Gastroesophageal sphincter (tissue), 4 donors: ENCODE data around the gene MOV10. TPM values are rescaled to one million over a fixed set of nuclear protein-coding genes. Genes with fewer than 3 reads are reported as not detected.
"Not testable (repeated sequence)": the region's sequence is repeated elsewhere in the genome, so short reads cannot be mapped to it uniquely, and the experiment has no call there.

Source experiments
- ATAC-seq: fragments of 150-250 bp; one replicate; pipeline ENCODE4 v1.9.1; 2016; ENCODE audit warnings: mild to moderate bottlenecking, moderate library complexity
- H3K27ac ChIP-seq, 4 donors: fragments of 200-600 bp; sonication (generic) in 3 of 4; 1 replicate in 3 of 4; 2 replicates in 1 of 4; pipeline ENCODE4 v1.5.1; 2016 to 2019
- H3K27me3 ChIP-seq: fragments of 200-600 bp; sonication (generic); one replicate; pipeline ENCODE4 v1.5.1; 2019
- H3K36me3 ChIP-seq, 2 donors: fragments of 200-600 bp; sonication (generic); one replicate each; pipeline ENCODE4 v1.5.1; 2019; ENCODE audit warnings: control low read depth in 1 of 2
- H3K4me1 ChIP-seq, 3 donors: fragments of 200-600 bp; sonication (generic); 1 replicate in 2 of 3; 2 replicates in 1 of 3; pipeline ENCODE4 v1.5.1; 2016 to 2019; ENCODE audit warnings: control low read depth in 2 of 3
- H3K4me3 ChIP-seq, 2 donors: fragments of 200-600 bp; sonication (generic); one replicate each; pipeline ENCODE4 v1.5.1; 2019; ENCODE audit warnings: mild to moderate bottlenecking in 1 of 2, moderate library complexity in 1 of 2
- H3K9me3 ChIP-seq, 3 donors: fragments of 200-600 bp; sonication (generic); one replicate each; pipeline ENCODE4 v1.5.1; 2017 to 2019; ENCODE audit warnings: control low read depth in 2 of 3
- CTCF ChIP-seq, 4 experiments: fragments of 200-600 bp in 2 of 4; fragments of 450-650 bp in 2 of 4; sonication (generic) in 1 of 4; IDR thresholded peaks; one replicate each; pipeline ENCODE4 v1.5.1; 2017 to 2019; ENCODE audit warnings: antibody characterized with exemption in 4 of 4, mild to moderate bottlenecking in 2 of 4, moderate library complexity in 2 of 4
- EP300 ChIP-seq: sonication (generic); formaldehyde crosslinking; IDR thresholded peaks from one replicate; pipeline ENCODE4 v1.6.1; 2017; ENCODE audit warnings: antibody characterized with exemption, mild to moderate bottlenecking
- POLR2A ChIP-seq, 2 donors: fragments of 450-650 bp; IDR thresholded peaks; one replicate each; pipeline ENCODE4 v1.6.1; 2017; ENCODE audit warnings: antibody characterized with exemption in 2 of 2, mild to moderate bottlenecking in 2 of 2, moderate library complexity in 1 of 2
- POLR2AphosphoS5 ChIP-seq: sonication (generic); formaldehyde crosslinking; IDR thresholded peaks from one replicate; pipeline ENCODE4 v1.6.1; 2017; ENCODE audit warnings: antibody characterized with exemption
- WGBS, 2 donors: methylation state at CpG; one replicate each; pipeline ENCODE4 v1.1.5; 2018; ENCODE audit warnings: low coverage in 1 of 2; 5-methylcytosine and 5-hydroxymethylcytosine counted together
- total RNA-seq, 4 donors: library from RNA; depleted of rRNA; stranded (reverse); fragments of >200 nt; gene quantifications; one replicate each; pipeline ENCODE4 v1.1.0, GENCODE V29; 2016

MOV10 gene
- total RNA-seq, 4 donors from 2014 or later: 13.4 to 25.3 (median 18.8) TPM

GRCh38 chr1:112637254-112638109 lies 37.0 kb upstream of the MOV10 start:
- no peak overlapping the region for H3K27ac ChIP-seq
- H3K27me3 ChIP-seq: no peaks in the 10 kb centered on the region
- no peak for TF ChIP-seq CTCF (IDR thresholded peaks at IDR 0.05)
- TF ChIP-seq EP300: no peak
- no peak for TF ChIP-seq POLR2A (IDR thresholded peaks at IDR 0.05)
- TF ChIP-seq POLR2AphosphoS5: no peak
- no peaks in the 10 kb centered on the region for H3K9me3 ChIP-seq
- peaks cover 0 to 48% (median 7%) of the 10 kb centered on the region in 3 donors for H3K4me1 ChIP-seq
- ATAC-seq: no peak
- no peak overlapping the region for H3K4me3 ChIP-seq
- WGBS, 2 donors: 85 to 92% methylated on average over 3 to 4 of the region's 4 CpGs
- H3K36me3 ChIP-seq: no peaks in the 10 kb centered on the region

GRCh38 chr1:112638110-112638428 lies 36.4 kb upstream of the MOV10 start:
- peaks cover 0 to 46% (median 7%) of the 10 kb centered on the region in 3 donors for H3K4me1 ChIP-seq
- TF ChIP-seq EP300: no peak
- TF ChIP-seq CTCF (IDR thresholded peaks at IDR 0.05): no peak
- TF ChIP-seq POLR2AphosphoS5: no peak
- no peak for TF ChIP-seq POLR2A (IDR thresholded peaks at IDR 0.05)
- no peak overlapping the region for H3K4me3 ChIP-seq
- no peak for ATAC-seq
- H3K9me3 ChIP-seq: no peaks in the 10 kb centered on the region
- H3K27ac ChIP-seq: peak overlapping the region in 1 of 4 donors; percentile 17
- H3K27me3 ChIP-seq: no peaks in the 10 kb centered on the region
- WGBS, 2 donors: 82% methylated on average over 1 of the region's 1 CpG; no CpG with 5 or more reads in 1 of the 2 donors
- H3K36me3 ChIP-seq: no peaks in the 10 kb centered on the region

- WGBS, 2 donors: 100% methylated on average over 1 of the region's 23 CpGs; no CpG with 5 or more reads in 1 of the 2 donors
- H3K9me3 ChIP-seq, ATAC-seq, H3K4me3 ChIP-seq, H3K27me3 ChIP-seq, H3K36me3 ChIP-seq, H3K27ac ChIP-seq: not testable (repeated sequence)
- H3K4me1 ChIP-seq: peaks cover 0 to 39% (median 7%) of the 10 kb centered on the region in 3 donors
Observed at GRCh38 chr1:112640437-112640836, 34.0 kb upstream of the MOV10 start.

GRCh38 chr1:112643080-112643479 lies 31.4 kb upstream of the MOV10 start:
- Histone ChIP-seq H3K27ac (no peak overlapping the region), H3K4me1 (peaks cover 0 to 13% (median 0%) of the 10 kb centered on the region in 3 donors), H3K36me3 (peaks cover 0 to 17% of the 10 kb centered on the region in 2 donors), H3K4me3 (no peak overlapping the region), H3K27me3 (no peaks in the 10 kb centered on the region), H3K9me3 (no peaks in the 10 kb centered on the region)
- no peak for ATAC-seq
- WGBS, 2 donors: 86 to 92% methylated on average over 2 of the region's 2 CpGs
- TF ChIP-seq POLR2AphosphoS5 (no peak), POLR2A (IDR thresholded peaks at IDR 0.05) (no peak), CTCF (IDR thresholded peaks at IDR 0.05) (no peak), EP300 (no peak)

GRCh38 chr1:112646225-112646624 lies 28.2 kb upstream of the MOV10 start:
- TF ChIP-seq POLR2AphosphoS5: no peak
- TF ChIP-seq EP300: no peak
- no peak for TF ChIP-seq CTCF (IDR thresholded peaks at IDR 0.05)
- no peak for TF ChIP-seq POLR2A (IDR thresholded peaks at IDR 0.05)
- WGBS, 2 donors: 90% methylated on average over 4 of the region's 4 CpGs
- Histone ChIP-seq H3K4me1 (no peaks in the 10 kb centered on the region), H3K36me3 (peaks cover 0 to 47% of the 10 kb centered on the region in 2 donors), H3K9me3 (no peaks in the 10 kb centered on the region), H3K27ac (no peak overlapping the region), H3K4me3 (no peak overlapping the region), H3K27me3 (no peaks in the 10 kb centered on the region)
- no peak for ATAC-seq
